LNCAP (cell line): ENCODE data around the gene DUT.

Experiments used
- TF ChIP-seq, protein P1 (sequence below): fragments of 450-650 bp; IDR thresholded peaks from 2 replicates; pipeline ENCODE4 v1.5.1; 2017; ENCODE audit warnings: mild to moderate bottlenecking

The DUT gene

DNA sequence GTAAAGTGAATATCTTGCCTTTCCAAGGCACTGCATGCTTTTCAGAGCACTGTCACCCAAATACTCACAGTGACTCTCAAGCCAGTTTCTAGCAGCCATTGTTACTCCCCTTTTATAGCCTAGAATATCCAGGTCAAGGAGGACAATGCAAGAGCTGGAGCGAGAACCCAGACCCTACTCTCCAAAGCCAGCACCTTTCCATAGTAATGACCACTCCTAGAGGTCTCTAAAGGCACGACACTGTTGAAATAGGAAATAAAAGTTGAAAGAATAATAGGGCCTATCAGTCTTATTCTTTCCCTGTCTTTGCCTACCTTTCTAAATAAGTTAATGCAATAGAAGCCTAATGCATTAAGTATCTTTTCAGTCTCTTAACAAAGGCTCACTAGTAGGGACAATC lies 33.6 kb upstream of the DUT start:
- TF ChIP-seq, protein P1, sequence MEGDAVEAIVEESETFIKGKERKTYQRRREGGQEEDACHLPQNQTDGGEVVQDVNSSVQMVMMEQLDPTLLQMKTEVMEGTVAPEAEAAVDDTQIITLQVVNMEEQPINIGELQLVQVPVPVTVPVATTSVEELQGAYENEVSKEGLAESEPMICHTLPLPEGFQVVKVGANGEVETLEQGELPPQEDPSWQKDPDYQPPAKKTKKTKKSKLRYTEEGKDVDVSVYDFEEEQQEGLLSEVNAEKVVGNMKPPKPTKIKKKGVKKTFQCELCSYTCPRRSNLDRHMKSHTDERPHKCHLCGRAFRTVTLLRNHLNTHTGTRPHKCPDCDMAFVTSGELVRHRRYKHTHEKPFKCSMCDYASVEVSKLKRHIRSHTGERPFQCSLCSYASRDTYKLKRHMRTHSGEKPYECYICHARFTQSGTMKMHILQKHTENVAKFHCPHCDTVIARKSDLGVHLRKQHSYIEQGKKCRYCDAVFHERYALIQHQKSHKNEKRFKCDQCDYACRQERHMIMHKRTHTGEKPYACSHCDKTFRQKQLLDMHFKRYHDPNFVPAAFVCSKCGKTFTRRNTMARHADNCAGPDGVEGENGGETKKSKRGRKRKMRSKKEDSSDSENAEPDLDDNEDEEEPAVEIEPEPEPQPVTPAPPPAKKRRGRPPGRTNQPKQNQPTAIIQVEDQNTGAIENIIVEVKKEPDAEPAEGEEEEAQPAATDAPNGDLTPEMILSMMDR, result no peak

DNA sequence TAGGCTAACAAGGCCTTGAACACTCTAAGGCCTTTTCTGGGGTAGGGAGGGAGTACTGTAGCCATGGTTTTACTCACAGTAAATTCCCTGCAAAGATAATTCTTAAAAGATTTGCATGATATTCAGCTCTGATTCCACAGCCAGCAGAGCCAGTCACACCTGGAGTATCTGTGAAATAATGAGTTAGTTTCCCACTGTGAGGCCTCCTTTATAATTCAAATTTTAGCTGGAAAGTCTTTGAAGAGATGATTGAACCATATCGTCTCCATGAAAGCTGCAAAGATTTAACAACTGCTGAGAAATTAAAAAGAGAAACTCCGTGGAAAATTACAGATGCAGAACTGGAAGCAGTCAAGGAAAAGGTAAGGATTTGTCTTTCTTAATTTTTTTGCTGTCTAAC lies 32.3 kb upstream of the DUT start:
- TF ChIP-seq, protein P1, result no peak

DNA sequence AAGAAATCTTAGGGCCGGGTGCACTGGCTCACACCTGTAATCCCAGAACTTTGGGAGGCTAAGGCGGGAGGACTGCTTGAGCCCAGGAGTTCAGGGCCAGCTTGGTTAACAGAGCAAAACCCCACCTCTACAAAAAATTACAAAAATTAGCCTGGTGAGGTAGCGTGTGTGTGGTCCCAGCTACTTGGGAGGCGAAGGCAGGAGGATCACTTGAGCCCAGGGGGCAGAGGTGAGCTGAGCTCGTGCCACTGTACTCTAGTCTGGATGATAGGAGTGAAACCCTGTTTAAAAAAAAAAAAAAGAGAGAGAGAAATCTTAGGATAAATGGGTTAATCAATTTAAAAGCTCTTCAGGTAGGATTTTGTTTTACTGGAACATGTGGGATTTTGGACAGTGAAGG lies 31.2 kb upstream of the DUT start:
- TF ChIP-seq, protein P1, result no peak

DNA sequence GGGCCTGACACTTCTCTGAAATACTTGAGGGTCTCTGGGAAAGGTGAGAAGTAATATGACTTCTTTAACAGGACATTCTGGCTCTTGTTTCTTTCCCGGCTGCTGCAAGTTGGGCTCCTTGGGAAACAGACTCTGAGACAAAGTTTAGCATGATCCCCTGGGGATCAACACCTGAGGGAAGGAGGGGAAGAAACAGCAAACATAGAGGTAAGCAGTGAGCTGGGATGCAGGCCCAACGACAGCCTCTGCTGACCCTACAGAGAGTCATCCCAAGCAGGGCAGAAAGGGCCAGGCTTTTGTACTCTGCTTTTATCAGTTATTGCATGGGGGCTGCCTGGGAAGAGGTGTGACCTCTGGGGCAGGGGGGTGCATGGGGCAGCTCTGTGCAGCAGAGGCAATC lies 26.8 kb upstream of the DUT start:
- TF ChIP-seq, protein P1, result no peak

DNA sequence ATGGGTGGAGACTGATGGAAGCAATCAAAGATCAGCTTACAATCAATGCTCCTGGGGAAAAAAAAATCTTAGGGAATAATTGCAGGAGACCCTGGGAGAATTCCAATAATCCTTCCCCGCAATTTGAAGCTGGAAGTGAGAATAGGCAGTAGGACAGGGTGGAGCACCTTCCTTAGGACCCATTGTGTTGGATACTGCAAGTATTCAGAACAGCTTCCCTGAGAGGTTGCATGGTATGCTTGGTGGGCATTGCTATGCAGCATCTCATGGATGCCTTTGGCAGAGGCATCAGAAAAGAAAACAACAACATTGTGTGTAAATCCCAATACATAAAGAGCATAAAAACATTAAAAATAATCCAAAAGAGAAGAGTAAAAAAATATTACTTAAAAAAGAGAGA lies 24.6 kb upstream of the DUT start:
- TF ChIP-seq, protein P1, result no peak

DNA sequence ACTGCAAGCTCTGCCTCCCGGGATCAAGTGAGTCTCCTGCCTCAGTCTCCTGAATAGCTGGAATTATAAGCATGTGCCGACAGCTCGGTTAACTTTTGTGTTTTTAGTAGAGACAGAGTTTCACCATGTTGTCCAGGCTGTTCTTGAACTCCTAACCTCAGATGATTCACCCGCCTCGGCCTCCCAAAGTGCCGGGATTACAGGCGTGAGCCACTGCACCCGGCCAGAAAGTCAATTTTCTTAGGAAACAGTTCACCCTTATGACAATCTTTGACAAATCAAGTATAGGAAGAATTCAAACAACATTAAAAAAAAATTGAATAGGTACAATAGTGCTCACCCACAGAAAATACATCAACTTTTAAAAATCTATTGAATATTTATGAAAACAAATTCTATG lies 23.6 kb upstream of the DUT start:
- TF ChIP-seq, protein P1, result no peak

DNA sequence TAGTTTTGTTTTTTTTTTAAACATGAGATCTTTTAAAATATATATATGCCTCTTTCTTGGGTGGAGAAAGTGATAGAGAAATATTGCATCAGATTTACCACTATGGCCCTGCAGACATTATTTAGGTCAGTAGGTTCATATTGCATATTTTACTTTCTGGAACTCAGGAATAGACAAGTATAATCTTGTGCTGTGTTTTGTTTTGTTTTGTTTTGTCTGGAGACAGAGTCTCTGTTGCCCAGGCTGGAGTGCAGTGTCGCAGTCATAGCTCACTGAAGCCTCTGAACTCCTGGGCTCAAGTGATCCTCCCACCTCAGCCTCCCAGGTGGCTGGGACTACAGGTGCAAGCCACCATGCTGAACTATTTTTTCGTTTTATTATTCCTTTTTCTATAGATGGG lies 21.5 kb upstream of the DUT start:
- TF ChIP-seq, protein P1, result no peak

DNA sequence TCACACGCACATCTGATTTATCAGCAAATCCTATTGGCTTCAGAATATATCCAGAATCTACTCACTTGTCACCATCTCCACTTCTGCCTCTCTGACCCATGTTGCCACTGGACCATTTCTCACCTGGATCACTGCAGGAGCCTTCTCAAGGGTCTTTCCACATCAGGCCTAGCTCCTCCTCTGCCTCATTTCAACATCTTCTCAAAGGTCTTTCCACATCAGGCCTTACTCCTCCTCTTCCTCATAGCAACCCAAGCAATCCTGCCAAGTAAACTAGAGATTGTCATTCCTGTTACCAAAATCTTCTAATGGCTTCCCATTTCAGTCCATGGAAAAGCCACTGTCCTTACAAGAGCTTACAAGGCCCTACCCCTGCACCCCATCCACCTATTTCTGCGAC lies 18.0 kb upstream of the DUT start:
- TF ChIP-seq, protein P1, result no peak
